ENCODE results near the gene OAT.
"Not testable (repeated sequence)": the region's sequence is repeated elsewhere in the genome, so short reads cannot be mapped to it uniquely, and the experiment has no call there.

Gene OAT

GRCh38 chr10:124446830-124447750 is 28.4 kb upstream of the OAT start:
- DNase-seq (ENCODE audit: low read depth) = no peak
- no peak overlapping the region for H3K4me3 ChIP-seq (ENCODE audit: low read length)
- no peak for TF ChIP-seq CTCF (conservative IDR thresholded peaks at IDR 0.05; ENCODE audit: low read depth, low read length)

- DNase-seq (ENCODE audit: low read depth); H3K4me3 ChIP-seq (ENCODE audit: low read length): not testable (repeated sequence)
Measured at GRCh38 chr10:124441694-124442093, 23.0 kb upstream of the OAT start.

- DNase-seq (ENCODE audit: low read depth) = no peak
- H3K4me3 ChIP-seq (ENCODE audit: low read length) = no peak overlapping the region
- no peak for TF ChIP-seq CTCF (conservative IDR thresholded peaks at IDR 0.05; ENCODE audit: low read depth, low read length)
Measured at GRCh38 chr10:124436191-124436638, 17.5 kb upstream of the OAT start.

GRCh38 chr10:124435683-124436082 is 17.0 kb upstream of the OAT start:
- not testable (repeated sequence) for DNase-seq (ENCODE audit: low read depth); H3K4me3 ChIP-seq (ENCODE audit: low read length)

- no peak overlapping the region for H3K4me3 ChIP-seq (ENCODE audit: low read length)
- no peak for TF ChIP-seq CTCF (conservative IDR thresholded peaks at IDR 0.05; ENCODE audit: low read depth, low read length)
- DNase-seq (ENCODE audit: low read depth) = no peak
Measured at GRCh38 chr10:124433461-124433860, 14.7 kb upstream of the OAT start.

GRCh38 chr10:124430077-124430476 is 11.4 kb upstream of the OAT start:
- no peak for DNase-seq (ENCODE audit: low read depth)
- TF ChIP-seq CTCF (conservative IDR thresholded peaks at IDR 0.05; ENCODE audit: low read depth, low read length) = no peak
- H3K4me3 ChIP-seq (ENCODE audit: low read length) = no peak overlapping the region

- H3K4me3 ChIP-seq (ENCODE audit: low read length) = no peak overlapping the region
- TF ChIP-seq CTCF (conservative IDR thresholded peaks at IDR 0.05; ENCODE audit: low read depth, low read length) = no peak
- DNase-seq (ENCODE audit: low read depth) = no peak
Measured at GRCh38 chr10:124429576-124429975, 10.9 kb upstream of the OAT start.

GRCh38 chr10:124428207-124428777 is 9.6 kb upstream of the OAT start:
- DNase-seq (ENCODE audit: low read depth) = no peak
- TF ChIP-seq CTCF (conservative IDR thresholded peaks at IDR 0.05; ENCODE audit: low read depth, low read length) = no peak
- H3K4me3 ChIP-seq (ENCODE audit: low read length) = no peak overlapping the region
